Measurements from ENCODE around the gene SLC35F1. TPM values are rescaled to one million over a fixed set of nuclear protein-coding genes. Genes with fewer than 3 reads are reported as not detected.

The SLC35F1 gene
- total and polyA plus RNA-seq, 5 donors from 2014 or later: not detected

- Mint-ChIP-seq H3K4me1 (no peaks in the 10 kb centered on the region), H3K4me3 (no peak overlapping the region), H3K9me3 (peaks cover 0 to 4% (median 0%) of the 10 kb centered on the region in 7 donors), H3K27ac (no peak overlapping the region), H3K27me3 (peaks cover 9% of the 10 kb centered on the region), H3K36me3 (no peaks in the 10 kb centered on the region)
- Histone ChIP-seq H3K4me1 (ENCODE audit: control insufficient read depth, insufficient read depth, low read length, poor library complexity, severe bottlenecking) (no peaks in the 10 kb centered on the region), H3K36me3 (ENCODE audit: control insufficient read depth, insufficient read depth, low read length) (no peaks in the 10 kb centered on the region), H3K27ac (ENCODE audit: insufficient read depth, low read length, poor library complexity, severe bottlenecking) (no peak overlapping the region), H3K4me3 (ENCODE audit: low read depth, low read length) (no peak overlapping the region), H3K9me3 (ENCODE audit: control insufficient read depth in 2 of 2, low read length in 2 of 2) (no peaks in the 10 kb centered on the region), H3K27me3 (ENCODE audit: control insufficient read depth, insufficient read depth, low read length) (no peaks in the 10 kb centered on the region)
- DNase-seq: no peak
- ATAC-seq (ENCODE audit: low read depth in 2 of 2): no peak
Measured at GRCh38 chr6:118218156-118218555, 311.1 kb downstream of the SLC35F1 start.

- Mint-ChIP-seq H3K27me3 (peaks cover 22% of the 10 kb centered on the region), H3K27ac (no peak overlapping the region), H3K36me3 (no peaks in the 10 kb centered on the region), H3K9me3 (peaks cover 0 to 4% (median 0%) of the 10 kb centered on the region in 7 donors), H3K4me3 (no peak overlapping the region), H3K4me1 (no peaks in the 10 kb centered on the region)
- Histone ChIP-seq H3K27me3 (ENCODE audit: control insufficient read depth, insufficient read depth, low read length) (peaks cover 4% of the 10 kb centered on the region), H3K9me3 (ENCODE audit: control insufficient read depth in 2 of 2, low read length in 2 of 2) (no peaks in the 10 kb centered on the region), H3K4me1 (ENCODE audit: control insufficient read depth, insufficient read depth, low read length, poor library complexity, severe bottlenecking) (no peaks in the 10 kb centered on the region), H3K4me3 (ENCODE audit: low read depth, low read length) (no peak overlapping the region), H3K27ac (ENCODE audit: insufficient read depth, low read length, poor library complexity, severe bottlenecking) (no peak overlapping the region), H3K36me3 (ENCODE audit: control insufficient read depth, insufficient read depth, low read length) (no peaks in the 10 kb centered on the region)
- ATAC-seq (ENCODE audit: low read depth in 2 of 2) (no peak), DNase-seq (no peak)
Measured at GRCh38 chr6:118220429-118221128, 313.5 kb downstream of the SLC35F1 start.

GRCh38 chr6:118223316-118223715, 316.3 kb downstream of the SLC35F1 start:
- Histone ChIP-seq H3K9me3 (ENCODE audit: control insufficient read depth in 2 of 2, low read length in 2 of 2) (no peaks in the 10 kb centered on the region), H3K4me3 (ENCODE audit: low read depth, low read length) (no peak overlapping the region), H3K27ac (ENCODE audit: insufficient read depth, low read length, poor library complexity, severe bottlenecking) (no peak overlapping the region), H3K36me3 (ENCODE audit: control insufficient read depth, insufficient read depth, low read length) (no peaks in the 10 kb centered on the region), H3K4me1 (ENCODE audit: control insufficient read depth, insufficient read depth, low read length, poor library complexity, severe bottlenecking) (no peaks in the 10 kb centered on the region), H3K27me3 (ENCODE audit: control insufficient read depth, insufficient read depth, low read length) (peaks cover 4% of the 10 kb centered on the region)
- Mint-ChIP-seq H3K4me3 (no peak overlapping the region), H3K4me1 (no peaks in the 10 kb centered on the region), H3K27me3 (peaks cover 22% of the 10 kb centered on the region), H3K9me3 (peaks cover 0 to 4% (median 0%) of the 10 kb centered on the region in 7 donors), H3K27ac (no peak overlapping the region), H3K36me3 (no peaks in the 10 kb centered on the region)
- DNase-seq (no peak), ATAC-seq (ENCODE audit: low read depth in 2 of 2) (no peak)

GRCh38 chr6:118228886-118229285, 321.8 kb downstream of the SLC35F1 start:
- Mint-ChIP-seq H3K36me3 (no peaks in the 10 kb centered on the region), H3K27ac (no peak overlapping the region), H3K27me3 (peaks cover 9% of the 10 kb centered on the region), H3K9me3 (peaks cover 0 to 4% (median 0%) of the 10 kb centered on the region in 7 donors), H3K4me3 (no peak overlapping the region), H3K4me1 (no peaks in the 10 kb centered on the region)
- no peaks in the 10 kb centered on the region for H3K4me1 ChIP-seq (ENCODE audit: control insufficient read depth, insufficient read depth, low read length, poor library complexity, severe bottlenecking)
- H3K9me3 ChIP-seq (ENCODE audit: control insufficient read depth in 2 of 2, low read length in 2 of 2): no peaks in the 10 kb centered on the region
- ATAC-seq (ENCODE audit: low read depth in 2 of 2): no peak
- DNase-seq: no peak
- H3K27ac ChIP-seq (ENCODE audit: insufficient read depth, low read length, poor library complexity, severe bottlenecking): no peak overlapping the region
- peaks cover 4% of the 10 kb centered on the region for H3K27me3 ChIP-seq (ENCODE audit: control insufficient read depth, insufficient read depth, low read length)
- no peak overlapping the region for H3K4me3 ChIP-seq (ENCODE audit: low read depth, low read length)
- no peaks in the 10 kb centered on the region for H3K36me3 ChIP-seq (ENCODE audit: control insufficient read depth, insufficient read depth, low read length)

- H3K4me1 Mint-ChIP-seq: no peaks in the 10 kb centered on the region
- no peak overlapping the region for H3K27ac ChIP-seq (ENCODE audit: insufficient read depth, low read length, poor library complexity, severe bottlenecking)
- DNase-seq (no peak), ATAC-seq (ENCODE audit: low read depth in 2 of 2) (no peak)
- H3K36me3 Mint-ChIP-seq: no peaks in the 10 kb centered on the region
- H3K27ac Mint-ChIP-seq: no peak overlapping the region
- H3K36me3 ChIP-seq (ENCODE audit: control insufficient read depth, insufficient read depth, low read length): no peaks in the 10 kb centered on the region
- no peaks in the 10 kb centered on the region for H3K4me1 ChIP-seq (ENCODE audit: control insufficient read depth, insufficient read depth, low read length, poor library complexity, severe bottlenecking)
- H3K4me3 Mint-ChIP-seq: no peak overlapping the region
- no peaks in the 10 kb centered on the region for H3K9me3 Mint-ChIP-seq
- no peak overlapping the region for H3K4me3 ChIP-seq (ENCODE audit: low read depth, low read length)
- no peaks in the 10 kb centered on the region for H3K9me3 ChIP-seq (ENCODE audit: control insufficient read depth in 2 of 2, low read length in 2 of 2)
- H3K27me3 Mint-ChIP-seq: peaks cover 34% of the 10 kb centered on the region
- H3K27me3 ChIP-seq (ENCODE audit: control insufficient read depth, insufficient read depth, low read length): peaks cover 5% of the 10 kb centered on the region
Measured at GRCh38 chr6:118240878-118241528, 333.9 kb downstream of the SLC35F1 start.

GRCh38 chr6:118246406-118246805, 339.3 kb downstream of the SLC35F1 start:
- H3K4me1 Mint-ChIP-seq: peaks cover 0 to 2% (median 0%) of the 10 kb centered on the region in 4 donors

GRCh38 chr6:118248171-118248570, 341.1 kb downstream of the SLC35F1 start:
- Mint-ChIP-seq H3K9me3 (peaks cover 0 to 3% (median 0%) of the 10 kb centered on the region in 7 donors), H3K27me3 (peaks cover 17% of the 10 kb centered on the region)

More at GRCh38 chr6:118246406-118246805, 339.3 kb downstream of the SLC35F1 start:
- Histone ChIP-seq H3K4me1 (ENCODE audit: control insufficient read depth, insufficient read depth, low read length, poor library complexity, severe bottlenecking) (no peaks in the 10 kb centered on the region), H3K27me3 (ENCODE audit: control insufficient read depth, insufficient read depth, low read length) (peaks cover 5% of the 10 kb centered on the region), H3K9me3 (ENCODE audit: control insufficient read depth in 2 of 2, low read length in 2 of 2) (no peaks in the 10 kb centered on the region), H3K27ac (ENCODE audit: insufficient read depth, low read length, poor library complexity, severe bottlenecking) (no peak overlapping the region), H3K4me3 (ENCODE audit: low read depth, low read length) (no peak overlapping the region), H3K36me3 (ENCODE audit: control insufficient read depth, insufficient read depth, low read length) (no peaks in the 10 kb centered on the region)
- Mint-ChIP-seq H3K9me3 (peaks cover 0 to 3% (median 0%) of the 10 kb centered on the region in 7 donors), H3K27ac (no peak overlapping the region), H3K36me3 (no peaks in the 10 kb centered on the region), H3K27me3 (peaks cover 28% of the 10 kb centered on the region), H3K4me3 (no peak overlapping the region)
- ATAC-seq (ENCODE audit: low read depth in 2 of 2): no peak
- DNase-seq: no peak

More at GRCh38 chr6:118248171-118248570, 341.1 kb downstream of the SLC35F1 start:
- ATAC-seq (ENCODE audit: low read depth in 2 of 2) (no peak), DNase-seq (no peak)
- Mint-ChIP-seq H3K4me1 (peaks cover 0 to 2% (median 0%) of the 10 kb centered on the region in 4 donors), H3K36me3 (no peaks in the 10 kb centered on the region), H3K27ac (no peak overlapping the region), H3K4me3 (no peak overlapping the region)
- Histone ChIP-seq H3K27ac (ENCODE audit: insufficient read depth, low read length, poor library complexity, severe bottlenecking) (no peak overlapping the region), H3K36me3 (ENCODE audit: control insufficient read depth, insufficient read depth, low read length) (no peaks in the 10 kb centered on the region), H3K9me3 (ENCODE audit: control insufficient read depth in 2 of 2, low read length in 2 of 2) (no peaks in the 10 kb centered on the region), H3K4me3 (ENCODE audit: low read depth, low read length) (no peak overlapping the region), H3K27me3 (ENCODE audit: control insufficient read depth, insufficient read depth, low read length) (peaks cover 2% of the 10 kb centered on the region), H3K4me1 (ENCODE audit: control insufficient read depth, insufficient read depth, low read length, poor library complexity, severe bottlenecking) (no peaks in the 10 kb centered on the region)

All from CD4-positive, CD25-positive, alpha-beta regulatory T cell (primary cell).